Activated CD8-positive, alpha-beta T cell treated with anti-CD3 and anti-CD28 coated beads for 36 hours (primary cell): ENCODE results near the gene DDX54. TPM values are rescaled to one million over a fixed set of nuclear protein-coding genes. Genes with fewer than 3 reads are reported as not detected.

Experiments
- ATAC-seq: fragments of 200-7000 bp; cut with Tn5 transposase; one replicate; pipeline ENCODE4 v1.10.0; 2021; ENCODE audit warnings: mild to moderate bottlenecking, moderate library complexity
- CTCF ChIA-PET: fragments of 350-600 bp; sonication (Branson Sonifier 250); formaldehyde crosslinking; loops from one replicate; lab custom pipeline; 2021; ENCODE audit warnings: antibody characterized with exemption; lab: Charles Lee
- POLR2A ChIA-PET: fragments of 350-600 bp; sonication (Branson Sonifier 250); formaldehyde crosslinking; loops from one replicate; lab custom pipeline; 2021; ENCODE audit warnings: antibody characterized with exemption; lab: Charles Lee
- DNase-seq: peaks from one replicate; pipeline ENCODE4 v3.0.0-alpha.2; 2020
- H3K27ac Mint-ChIP-seq: one replicate; pipeline ENCODE4 v1.8.0; 2021; ENCODE audit warnings: mild to moderate bottlenecking, mixed read lengths
- H3K27me3 Mint-ChIP-seq: one replicate; pipeline ENCODE4 v1.8.0; 2021; ENCODE audit warnings: mixed read lengths
- H3K36me3 Mint-ChIP-seq: one replicate; pipeline ENCODE4 v1.8.0; 2021; ENCODE audit warnings: low read depth, mixed read lengths
- H3K4me1 Mint-ChIP-seq: one replicate; pipeline ENCODE4 v1.8.0; 2021; ENCODE audit warnings: low read depth, mixed read lengths
- H3K4me3 Mint-ChIP-seq: one replicate; pipeline ENCODE4 v1.8.0; 2021; ENCODE audit warnings: mild to moderate bottlenecking, moderate library complexity, mixed read lengths
- H3K9me3 Mint-ChIP-seq: one replicate; pipeline ENCODE4 v1.8.0; 2021; ENCODE audit warnings: mixed read lengths
- intact Hi-C: fragments of 100-400 bp; cut with micrococcal nuclease; formaldehyde crosslinking; loops from one replicate; pipeline ENCODE4 v1.10.0; 2022
- total RNA-seq, 2 experiments: library from RNA; stranded (reverse); gene quantifications; one replicate each; pipeline ENCODE4 v1.2.3, GENCODE V29; 2021
- TF ChIP-seq, protein P1 (sequence below): fragments of 200-600 bp; IDR thresholded peaks from one replicate; pipeline ENCODE4 v1.8.0; 2022; ENCODE audit warnings: antibody characterized with exemption, mild to moderate bottlenecking

The DDX54 gene
- total RNA-seq, 2 experiments from 2014 or later: 112 to 133 TPM

- H3K4me3 Mint-ChIP-seq: no peak overlapping the region
- CTCF ChIA-PET: interaction anchor here (0.7 to 3.7 kb wide), 6 partner anchors 10 to 228 kb away, joined by 3 to 15 read pairs (median 4); partner anchors contain the start of genes DDX54 and RITA1
- TF ChIP-seq, protein P1, sequence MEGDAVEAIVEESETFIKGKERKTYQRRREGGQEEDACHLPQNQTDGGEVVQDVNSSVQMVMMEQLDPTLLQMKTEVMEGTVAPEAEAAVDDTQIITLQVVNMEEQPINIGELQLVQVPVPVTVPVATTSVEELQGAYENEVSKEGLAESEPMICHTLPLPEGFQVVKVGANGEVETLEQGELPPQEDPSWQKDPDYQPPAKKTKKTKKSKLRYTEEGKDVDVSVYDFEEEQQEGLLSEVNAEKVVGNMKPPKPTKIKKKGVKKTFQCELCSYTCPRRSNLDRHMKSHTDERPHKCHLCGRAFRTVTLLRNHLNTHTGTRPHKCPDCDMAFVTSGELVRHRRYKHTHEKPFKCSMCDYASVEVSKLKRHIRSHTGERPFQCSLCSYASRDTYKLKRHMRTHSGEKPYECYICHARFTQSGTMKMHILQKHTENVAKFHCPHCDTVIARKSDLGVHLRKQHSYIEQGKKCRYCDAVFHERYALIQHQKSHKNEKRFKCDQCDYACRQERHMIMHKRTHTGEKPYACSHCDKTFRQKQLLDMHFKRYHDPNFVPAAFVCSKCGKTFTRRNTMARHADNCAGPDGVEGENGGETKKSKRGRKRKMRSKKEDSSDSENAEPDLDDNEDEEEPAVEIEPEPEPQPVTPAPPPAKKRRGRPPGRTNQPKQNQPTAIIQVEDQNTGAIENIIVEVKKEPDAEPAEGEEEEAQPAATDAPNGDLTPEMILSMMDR: no peak
- ATAC-seq: no peak
- H3K27ac Mint-ChIP-seq: no peak overlapping the region
- intact Hi-C loops: loop anchor here (5.0 to 10.0 kb wide), 2 partner anchors 35 to 217 kb away; no protein-coding TSS in a partner anchor
- POLR2A ChIA-PET: interaction anchor here (1.2 kb wide), 1 partner anchor 12 kb away, joined by 5 read pairs; the partner anchor contains the start of genes DDX54 and RITA1
- no peak for DNase-seq
- H3K27me3 Mint-ChIP-seq: no peaks in the 10 kb centered on the region
- no peaks in the 10 kb centered on the region for H3K9me3 Mint-ChIP-seq
- no peaks in the 10 kb centered on the region for H3K4me1 Mint-ChIP-seq
- no peaks in the 10 kb centered on the region for H3K36me3 Mint-ChIP-seq
These were observed 12.3 kb upstream of the DDX54 start for GRCh38 chr12:113197518-113198077.

GRCh38 chr12:113196990-113197389 is 11.7 kb upstream of the DDX54 start:
- peaks cover 3% of the 10 kb centered on the region for H3K36me3 Mint-ChIP-seq
- H3K9me3 Mint-ChIP-seq: no peaks in the 10 kb centered on the region
- H3K4me1 Mint-ChIP-seq: no peaks in the 10 kb centered on the region
- peak; percentile 81 for DNase-seq
- ATAC-seq: peak; percentile 100
- ChIA-PET CTCF (interaction anchor here (0.7 to 3.7 kb wide), 6 partner anchors 11 to 228 kb away, joined by 4 to 15 read pairs (median 5); partner anchors contain the start of genes DDX54 and RITA1), POLR2A (interaction anchor here (1.2 to 3.1 kb wide), 2 partner anchors 11 to 12 kb away, joined by 5 to 17 read pairs; partner anchors contain the start of genes DDX54 and RITA1)
- no peak overlapping the region for H3K4me3 Mint-ChIP-seq
- no peak overlapping the region for H3K27ac Mint-ChIP-seq
- H3K27me3 Mint-ChIP-seq: no peaks in the 10 kb centered on the region
- TF ChIP-seq, protein P1: peak; percentile 68
- intact Hi-C loops: loop anchor here (5.0 to 10.0 kb wide), 2 partner anchors 35 to 218 kb away; no protein-coding TSS in a partner anchor

GRCh38 chr12:113196582-113196981 is 11.3 kb upstream of the DDX54 start:
- Mint-ChIP-seq H3K36me3 (peaks cover 5% of the 10 kb centered on the region), H3K9me3 (no peaks in the 10 kb centered on the region), H3K4me1 (no peaks in the 10 kb centered on the region), H3K4me3 (no peak overlapping the region), H3K27ac (no peak overlapping the region), H3K27me3 (no peaks in the 10 kb centered on the region)
- no peak for DNase-seq
- POLR2A ChIA-PET: interaction anchor here (3.1 kb wide), 1 partner anchor 11 kb away, joined by 17 read pairs; the partner anchor contains the start of genes DDX54 and RITA1
- CTCF ChIA-PET: interaction anchor here (1.0 to 3.7 kb wide), 6 partner anchors 10 to 229 kb away, joined by 4 to 15 read pairs (median 5); partner anchors contain the start of genes DDX54 and RITA1
- ATAC-seq: peak; percentile 8
- TF ChIP-seq, protein P1: no peak
- intact Hi-C loops: loop anchor here (5.0 to 10.0 kb wide), 2 partner anchors 36 to 218 kb away; no protein-coding TSS in a partner anchor

GRCh38 chr12:113195598-113195997 is 10.3 kb upstream of the DDX54 start:
- POLR2A ChIA-PET: interaction anchor here (1.3 to 3.1 kb wide), 2 partner anchors 10 to 19 kb away, joined by 3 to 17 read pairs; partner anchors contain the start of genes DDX54 and RITA1
- ATAC-seq: no peak
- CTCF ChIA-PET: interaction anchor here (0.8 to 3.7 kb wide), 5 partner anchors 8 to 124 kb away, joined by 3 to 15 read pairs (median 4); partner anchors contain the start of genes DDX54 and RITA1

More at GRCh38 chr12:113195598-113195997, 10.3 kb upstream of the DDX54 start:
- DNase-seq: no peak
- Mint-ChIP-seq H3K27me3 (no peaks in the 10 kb centered on the region), H3K4me3 (no peak overlapping the region), H3K9me3 (no peaks in the 10 kb centered on the region), H3K36me3 (peaks cover 9% of the 10 kb centered on the region), H3K27ac (no peak overlapping the region), H3K4me1 (no peaks in the 10 kb centered on the region)
- intact Hi-C loops: loop anchor here (5.0 to 10.0 kb wide), 2 partner anchors 37 to 219 kb away; no protein-coding TSS in a partner anchor
- TF ChIP-seq, protein P1: no peak
